HepG2 (cell line): ENCODE measurements around the gene CAST. TPM values are rescaled to one million over a fixed set of nuclear protein-coding genes. Genes with fewer than 3 reads are reported as not detected.

Experiments
- AGO1 ChIP-seq: fragments of 200-400 bp; formaldehyde crosslinking; IDR thresholded peaks from 2 replicates; pipeline ENCODE4 v1.6.1; 2017; ENCODE audit warnings: mild to moderate bottlenecking, low read depth, low read length, moderate library complexity; ENCODE audit not compliant: poor library complexity, severe bottlenecking
- ARNT ChIP-seq: fragments of 450-650 bp; IDR thresholded peaks from 2 replicates; pipeline ENCODE4 v1.6.1; 2017
- HOXA5 ChIP-seq: sonication (generic); formaldehyde crosslinking; IDR thresholded peaks from 2 replicates; pipeline ENCODE4 v1.4.0; 2020; ENCODE audit warnings: missing genetic modification reagents
- MXD4 ChIP-seq: IDR thresholded peaks from 2 replicates; pipeline ENCODE4 v1.6.1; 2016; ENCODE audit warnings: mild to moderate bottlenecking, missing biosample characterization, missing genetic modification reagents
- POGZ ChIP-seq: sonication (generic); formaldehyde crosslinking; IDR thresholded peaks from 2 replicates; pipeline ENCODE4 v1.4.0; 2020; ENCODE audit warnings: mild to moderate bottlenecking, missing genetic modification reagents
- THYN1 ChIP-seq: sonication (generic); formaldehyde crosslinking; IDR thresholded peaks from 2 replicates; pipeline ENCODE4 v1.8.1; 2023; ENCODE audit warnings: low read depth, mild to moderate bottlenecking, moderate library complexity, missing genetic modification reagents, borderline replicate concordance
- ZBTB49 ChIP-seq: sonication (generic); formaldehyde crosslinking; IDR thresholded peaks from 2 replicates; pipeline ENCODE4 v1.4.0; 2020; ENCODE audit warnings: missing genetic modification reagents, borderline replicate concordance
- ZNF451 ChIP-seq: sonication (generic); formaldehyde crosslinking; IDR thresholded peaks from 2 replicates; pipeline ENCODE4 v1.5.0; 2020; ENCODE audit warnings: mild to moderate bottlenecking, missing genetic modification reagents
- ZNF569 ChIP-seq: sonication (generic); formaldehyde crosslinking; IDR thresholded peaks from 2 replicates; pipeline ENCODE4 v1.5.0; 2020; ENCODE audit warnings: mild to moderate bottlenecking, missing genetic modification reagents, moderate library complexity, borderline replicate concordance
- ZNF773 ChIP-seq: sonication (generic); formaldehyde crosslinking; IDR thresholded peaks from 2 replicates; pipeline ENCODE4 v1.4.0; 2020; ENCODE audit warnings: missing genetic modification reagents, borderline replicate concordance
- polyA plus RNA-seq, 8 experiments: library from polyadenylated mRNA; depleted of rRNA in 3 of 8; stranded (reverse) in 7 of 8; unstranded in 1 of 8; fragments of >200 nt; fragmentation: Illumina TruSeq in 4 of 8; extraction: Trizol in 4 of 8; gene quantifications; 2 replicates each; pipeline versions ENCODE4 v1.2.1 to v1.2.3, GENCODE V29; 2011 to 2016; ENCODE audit warnings: low read depth in 4 of 8, missing spikeins in 1 of 8, mixed read lengths in 1 of 8; ENCODE audit not compliant: insufficient read depth in 1 of 8
- total RNA-seq, 5 experiments: library from RNA; depleted of rRNA; stranded (reverse); fragments of >200 nt; fragmentation: Illumina TruSeq; extraction: Trizol; gene quantifications; 2 replicates each; pipeline ENCODE4 v1.2.3, GENCODE V29; 2016; ENCODE audit warnings: low read depth in 1 of 5
- TF ChIP-seq, protein P1 (sequence below): sonication (generic); formaldehyde crosslinking; IDR thresholded peaks from 2 replicates; pipeline ENCODE4 v1.4.0; 2020; ENCODE audit warnings: missing genetic modification reagents, mild to moderate bottlenecking, borderline replicate concordance

The CAST gene
- total and polyA plus RNA-seq, 2 of the 13 experiments (the other 11 are each of a cell fraction or from before 2014, with no cell fraction given), result 42.1 to 67.6 TPM

GRCh38 chr5:96638561-96638960, 23.6 kb upstream of the CAST start (continued):
- no peak for TF ChIP-seq ZNF451 (CRISPR knock-in tag)
- no peak for TF ChIP-seq ARNT
- TF ChIP-seq MXD4 (CRISPR knock-in tag), result no peak
- no peak for TF ChIP-seq THYN1
- TF ChIP-seq, protein P1, sequence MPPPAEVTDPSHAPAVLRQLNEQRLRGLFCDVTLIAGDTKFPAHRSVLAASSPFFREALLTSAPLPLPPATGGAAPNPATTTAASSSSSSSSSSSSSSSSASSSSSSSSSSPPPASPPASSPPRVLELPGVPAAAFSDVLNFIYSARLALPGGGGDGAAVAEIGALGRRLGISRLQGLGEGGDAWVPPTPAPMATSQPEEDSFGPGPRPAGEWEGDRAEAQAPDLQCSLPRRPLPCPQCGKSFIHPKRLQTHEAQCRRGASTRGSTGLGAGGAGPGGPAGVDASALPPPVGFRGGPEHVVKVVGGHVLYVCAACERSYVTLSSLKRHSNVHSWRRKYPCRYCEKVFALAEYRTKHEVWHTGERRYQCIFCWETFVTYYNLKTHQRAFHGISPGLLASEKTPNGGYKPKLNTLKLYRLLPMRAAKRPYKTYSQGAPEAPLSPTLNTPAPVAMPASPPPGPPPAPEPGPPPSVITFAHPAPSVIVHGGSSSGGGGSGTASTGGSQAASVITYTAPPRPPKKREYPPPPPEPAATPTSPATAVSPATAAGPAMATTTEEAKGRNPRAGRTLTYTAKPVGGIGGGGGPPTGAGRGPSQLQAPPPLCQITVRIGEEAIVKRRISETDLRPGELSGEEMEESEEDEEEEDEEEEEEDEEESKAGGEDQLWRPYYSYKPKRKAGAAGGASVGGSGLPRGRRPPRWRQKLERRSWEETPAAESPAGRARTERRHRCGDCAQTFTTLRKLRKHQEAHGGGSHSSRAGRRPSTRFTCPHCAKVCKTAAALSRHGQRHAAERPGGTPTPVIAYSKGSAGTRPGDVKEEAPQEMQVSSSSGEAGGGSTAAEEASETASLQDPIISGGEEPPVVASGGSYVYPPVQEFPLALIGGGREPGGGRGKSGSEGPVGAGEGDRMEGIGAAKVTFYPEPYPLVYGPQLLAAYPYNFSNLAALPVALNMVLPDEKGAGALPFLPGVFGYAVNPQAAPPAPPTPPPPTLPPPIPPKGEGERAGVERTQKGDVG (CRISPR knock-in tag), result no peak
- TF ChIP-seq ZBTB49, result no peak
- no peak for TF ChIP-seq ZNF773 (CRISPR knock-in tag)
- no peak for TF ChIP-seq POGZ (CRISPR knock-in tag)
- TF ChIP-seq AGO1, result no peak
- TF ChIP-seq HOXA5 (CRISPR knock-in tag), result no peak
- TF ChIP-seq ZNF569 (CRISPR knock-in tag), result no peak
- TF ChIP-seq, all 625 proteins: peak for 0
